Measurements from ENCODE around the gene CSNK2A2.

CSNK2A2 gene

DNA sequence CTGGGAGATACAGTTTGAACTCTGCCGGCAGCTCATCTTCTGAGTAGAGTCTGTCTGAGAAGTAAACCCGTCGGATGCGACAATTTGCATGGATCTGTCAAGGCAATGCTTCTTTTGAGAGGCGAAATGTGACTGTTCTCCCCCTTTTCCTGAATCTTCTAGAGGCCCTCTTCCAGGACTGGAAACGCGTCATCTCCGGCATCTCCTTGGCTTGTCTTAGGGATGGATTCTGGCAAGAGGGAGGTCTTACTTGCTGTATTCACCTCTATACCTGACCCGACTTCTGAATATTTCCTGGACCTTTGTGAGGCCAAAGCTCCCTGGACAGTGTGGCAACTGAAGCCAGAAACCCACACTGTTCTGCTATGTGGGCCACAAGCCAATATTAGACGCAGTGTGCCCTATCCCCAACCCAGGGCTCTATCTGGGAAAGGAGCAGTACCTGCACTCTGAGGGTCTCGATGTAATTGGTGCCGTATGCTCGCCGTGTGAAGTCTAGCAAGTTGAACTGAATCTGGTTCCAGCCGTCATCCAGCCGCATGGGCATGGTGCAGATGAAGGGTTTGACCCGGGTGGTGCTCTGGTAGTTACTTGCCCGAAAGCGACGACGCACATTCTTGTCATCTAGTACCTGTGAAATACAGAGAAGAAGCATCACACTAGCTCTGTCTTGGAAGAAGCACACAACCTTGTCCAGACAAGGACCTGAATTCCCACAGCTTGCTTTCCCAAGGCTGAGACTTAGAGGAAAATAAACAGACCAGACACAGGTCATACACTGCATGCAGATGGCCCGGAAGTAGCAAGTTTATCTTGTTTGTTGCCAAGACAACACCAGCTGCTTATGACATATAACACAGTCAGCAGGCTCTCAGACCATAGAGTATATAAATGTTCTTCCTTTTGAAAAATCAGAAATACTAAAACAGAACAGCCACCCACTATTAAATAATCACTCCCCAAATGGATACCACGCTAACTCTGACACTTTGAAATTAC lies 82.8 kb downstream of the CSNK2A2 start:
- DNase-seq (ENCODE audit: low read depth in 1 of 2, low spot score in 1 of 2) = no peak

GRCh38 chr16:58111302-58111627 lies 86.6 kb downstream of the CSNK2A2 start:
- DNase-seq (ENCODE audit: low read depth in 1 of 2, low spot score in 1 of 2) = no peak

GRCh38 chr16:58110571-58111301 lies 87.2 kb downstream of the CSNK2A2 start:
- DNase-seq (ENCODE audit: low read depth in 1 of 2, low spot score in 1 of 2) = no peak

GRCh38 chr16:58109881-58110280 lies 88.0 kb downstream of the CSNK2A2 start:
- DNase-seq (ENCODE audit: low read depth in 1 of 2, low spot score in 1 of 2) = no peak

GRCh38 chr16:58109330-58109729 lies 88.6 kb downstream of the CSNK2A2 start:
- DNase-seq (ENCODE audit: low read depth in 1 of 2, low spot score in 1 of 2) = no peak
